Measurements from ENCODE around the gene CTNS.

GRCh38 chr17:3681565-3681964, 45.0 kb downstream of the CTNS start:
- TF ChIP-seq EZH2 (IDR thresholded peaks at IDR 0.05; ENCODE audit: borderline replicate concordance), result no peak
- no peak for TF ChIP-seq CTCF (IDR thresholded peaks at IDR 0.05; ENCODE audit: poor library complexity)
- no peak for TF ChIP-seq EZH2phosphoT487 (IDR thresholded peaks at IDR 0.05; ENCODE audit: low read depth, severe bottlenecking, unreplicated experiment)
